CMK (cell line): Measurements from ENCODE around the gene MEIS2.

Experiments used
- DNase-seq: peaks from one replicate; pipeline ENCODE4 v3.0.0-alpha.2; 2010; ENCODE audit warnings: low read depth

The MEIS2 gene

GRCh38 chr15:37075777-37076176 lies 24.6 kb downstream of the MEIS2 start:
- no peak for DNase-seq

GRCh38 chr15:37072181-37072580 lies 28.2 kb downstream of the MEIS2 start:
- DNase-seq: no peak

- no peak for DNase-seq
These were observed 29.2 kb downstream of the MEIS2 start for GRCh38 chr15:37071134-37071533.

- DNase-seq: no peak
These were observed 29.7 kb downstream of the MEIS2 start for GRCh38 chr15:37070686-37071085.

GRCh38 chr15:37061996-37062395 lies 38.4 kb downstream of the MEIS2 start:
- no peak for DNase-seq

- DNase-seq: no peak
These were observed 41.3 kb downstream of the MEIS2 start for GRCh38 chr15:37059086-37059485.

- no peak for DNase-seq
These were observed 41.9 kb downstream of the MEIS2 start for GRCh38 chr15:37058316-37058985.

GRCh38 chr15:37057831-37058230 lies 42.5 kb downstream of the MEIS2 start:
- no peak for DNase-seq

GRCh38 chr15:37057256-37057655 lies 43.1 kb downstream of the MEIS2 start:
- no peak for DNase-seq

- no peak for DNase-seq
These were observed 43.9 kb downstream of the MEIS2 start for GRCh38 chr15:37056177-37057121.

GRCh38 chr15:37055481-37055880 lies 44.9 kb downstream of the MEIS2 start:
- DNase-seq: no peak

GRCh38 chr15:37054336-37054735 lies 46.0 kb downstream of the MEIS2 start:
- DNase-seq: no peak

- DNase-seq: no peak
These were observed 47.2 kb downstream of the MEIS2 start for GRCh38 chr15:37053166-37053565.

GRCh38 chr15:37050345-37050744 lies 50.0 kb downstream of the MEIS2 start:
- no peak for DNase-seq

GRCh38 chr15:37046876-37047614 lies 53.3 kb downstream of the MEIS2 start:
- no peak for DNase-seq

- no peak for DNase-seq
These were observed 54.2 kb downstream of the MEIS2 start for GRCh38 chr15:37045859-37046740.

GRCh38 chr15:37044915-37045648 lies 55.3 kb downstream of the MEIS2 start:
- no peak for DNase-seq

GRCh38 chr15:37041836-37042235 lies 58.5 kb downstream of the MEIS2 start:
- DNase-seq: no peak

- no peak for DNase-seq
These were observed 59.3 kb downstream of the MEIS2 start for GRCh38 chr15:37041042-37041441.

- no peak for DNase-seq
These were observed 60.1 kb downstream of the MEIS2 start for GRCh38 chr15:37040072-37040742.
